ENCODE data around the gene GALNT7.
A peak's percentile ranks its signal among the peaks of the same experiment; 100 is the strongest.

The GALNT7 gene

DNA sequence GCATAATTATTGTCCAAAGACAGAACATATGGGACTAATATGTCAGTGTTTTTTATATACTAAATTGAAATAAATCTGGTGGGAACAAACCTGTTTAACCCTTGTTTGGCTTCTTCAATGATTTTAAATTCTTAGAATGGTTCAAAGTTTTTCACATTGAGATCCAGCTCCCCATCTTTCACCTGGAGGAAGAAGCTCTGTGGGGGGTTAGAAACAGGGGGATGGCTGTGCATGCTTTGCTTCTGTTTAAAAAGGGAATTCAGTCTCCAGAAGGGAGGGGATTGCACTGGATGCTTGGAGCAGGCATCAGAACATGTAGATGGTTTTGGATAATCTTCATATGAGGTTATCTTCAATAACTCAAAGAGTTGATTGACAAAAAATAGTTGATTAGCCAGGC, 72.1 kb downstream of the GALNT7 start:
- no peak for DNase-seq

GRCh38 chr4:173242466-173243250, 74.0 kb downstream of the GALNT7 start:
- DNase-seq = peak; percentile 33

- DNase-seq = peak; percentile 81
These were observed 74.7 kb downstream of the GALNT7 start for GRCh38 chr4:173243321-173243720.

DNA sequence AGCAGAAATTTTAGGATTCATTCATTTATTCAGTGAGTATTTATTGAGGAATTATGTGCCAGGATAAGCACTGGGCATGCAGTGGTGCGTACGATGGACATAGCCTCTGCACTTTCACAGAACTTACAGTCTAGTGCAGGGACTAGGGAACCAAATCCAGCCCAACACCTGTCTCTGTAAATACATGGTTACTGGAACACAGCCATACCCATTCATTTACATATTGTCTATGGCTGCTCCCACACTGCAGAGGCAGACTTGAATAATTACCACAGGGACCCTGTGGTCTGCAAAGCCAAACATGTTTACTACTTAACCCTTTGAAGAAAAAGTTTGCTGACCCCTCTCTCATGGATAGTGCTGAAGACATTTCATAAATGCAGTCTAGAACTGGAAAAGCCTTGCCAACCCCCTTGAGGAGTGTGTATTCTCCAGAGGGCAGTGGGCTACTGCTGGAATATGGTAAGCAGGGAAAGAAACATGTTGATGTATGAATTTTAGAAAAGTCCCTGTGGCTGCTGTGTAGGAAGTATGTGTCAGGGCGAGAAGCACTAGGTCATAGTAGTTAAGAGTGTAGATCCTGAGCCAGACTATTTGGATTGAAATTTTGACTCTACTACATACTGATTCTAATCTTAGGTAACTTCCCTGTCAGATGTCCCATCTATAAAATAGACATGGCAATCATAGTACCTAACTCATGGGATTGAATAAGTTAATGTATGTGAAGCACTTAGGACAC, 75.5 kb downstream of the GALNT7 start:
- peak; percentile 51 for DNase-seq

DNA sequence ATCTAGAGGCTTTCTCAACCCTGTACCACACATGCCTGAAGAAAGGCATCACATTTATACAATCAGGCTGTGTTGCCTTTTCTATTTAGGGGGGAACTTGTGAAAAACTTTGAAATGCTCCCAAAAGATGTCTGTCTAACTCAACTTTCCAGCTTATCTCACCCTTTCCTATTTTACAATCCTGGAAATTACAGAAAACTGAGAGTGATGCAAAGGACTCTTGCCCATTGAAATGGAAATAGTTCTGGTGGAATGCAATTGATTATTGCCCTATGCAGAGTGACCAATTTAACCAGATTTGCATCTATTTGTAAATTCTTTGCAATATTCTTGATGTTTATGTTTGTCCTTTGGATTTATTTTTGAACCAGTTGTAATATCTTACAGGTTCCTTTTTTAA, 77.3 kb downstream of the GALNT7 start:
- DNase-seq = no peak

GRCh38 chr4:173246719-173247118, 78.1 kb downstream of the GALNT7 start:
- DNase-seq = no peak

GRCh38 chr4:173247321-173247720, 78.7 kb downstream of the GALNT7 start:
- no peak for DNase-seq

- DNase-seq = no peak
These were observed 80.1 kb downstream of the GALNT7 start for GRCh38 chr4:173248690-173249089.

DNA sequence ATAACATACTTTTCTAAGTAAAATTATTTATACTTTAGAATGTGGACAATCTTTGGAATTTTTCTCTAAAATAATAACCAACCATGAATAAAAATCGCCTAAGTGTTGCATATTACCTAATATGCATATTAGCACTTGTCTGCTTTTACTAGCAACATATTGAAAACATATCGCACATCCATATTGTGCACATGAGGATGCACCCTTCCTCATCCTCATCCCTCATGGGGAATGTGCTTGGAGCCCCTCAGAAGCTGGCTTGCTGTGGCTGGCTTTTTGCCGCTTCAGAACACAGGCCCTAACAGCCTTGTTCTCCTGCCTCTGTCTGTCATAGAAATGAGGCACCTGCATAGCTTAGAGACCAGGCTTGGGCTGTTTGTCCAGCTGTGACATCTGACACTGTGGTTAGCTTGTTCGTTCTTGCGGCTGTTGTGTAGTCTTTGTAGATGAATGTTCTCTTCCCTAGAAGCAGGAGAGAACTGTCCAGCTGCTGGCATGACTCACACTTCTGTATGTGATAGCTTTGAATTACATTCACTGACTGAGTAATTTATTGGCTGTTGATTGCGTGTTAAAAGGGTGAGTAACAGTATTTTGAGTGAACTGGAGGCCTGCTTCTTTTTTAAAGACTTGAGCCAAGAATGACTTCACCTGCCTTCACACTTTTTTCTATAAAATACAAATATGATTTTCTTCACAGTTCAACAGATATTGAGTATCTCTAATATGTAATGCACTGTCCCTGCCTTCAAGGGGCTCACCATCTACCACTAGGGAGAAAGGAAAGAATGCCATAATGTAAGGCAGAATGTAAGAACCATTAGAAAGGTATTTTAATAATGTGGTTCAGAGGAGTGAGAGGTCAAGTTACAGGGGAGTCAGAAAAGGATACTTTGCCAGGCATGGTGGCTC, 83.7 kb downstream of the GALNT7 start:
- peak; percentile 98 for DNase-seq

DNA sequence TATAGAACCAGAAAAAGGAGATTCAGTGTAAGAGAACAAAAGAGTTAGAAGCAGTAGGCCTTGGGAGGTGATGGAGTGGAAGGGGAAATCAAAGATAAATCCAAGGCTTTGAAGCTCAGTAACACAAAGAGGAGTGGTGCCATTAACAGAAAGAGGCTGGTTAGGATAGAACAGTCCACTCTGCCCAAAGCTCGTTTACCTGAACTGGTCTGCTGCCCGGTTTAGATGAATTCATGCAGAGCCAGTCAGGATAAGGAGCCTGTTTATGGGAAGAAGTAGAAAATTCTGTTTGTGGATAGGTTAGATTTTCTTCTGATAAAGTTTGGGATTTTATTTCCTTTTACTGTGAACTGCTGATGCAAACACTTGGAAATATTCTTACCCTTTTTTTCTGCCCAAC, 85.0 kb downstream of the GALNT7 start:
- no peak for DNase-seq

DNA sequence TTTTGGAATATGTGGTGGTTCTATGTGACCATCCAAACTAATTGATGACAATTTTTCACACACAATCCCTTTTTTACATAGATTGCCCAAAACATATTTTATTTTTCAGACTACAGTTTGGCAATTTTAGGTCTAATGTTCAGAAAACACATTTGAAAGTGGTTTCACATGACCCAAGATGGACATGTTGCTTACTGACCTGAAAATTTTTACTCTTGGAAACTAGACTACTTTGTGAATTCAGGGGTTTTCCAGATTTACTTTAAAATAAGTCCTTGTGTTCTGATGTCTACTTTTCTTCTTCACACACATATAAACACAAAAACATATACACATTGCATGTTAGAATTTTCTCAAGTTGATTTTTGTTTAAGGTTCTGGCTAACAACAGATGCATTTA, 86.0 kb downstream of the GALNT7 start:
- DNase-seq = no peak

GRCh38 chr4:173256825-173257224, 88.2 kb downstream of the GALNT7 start:
- no peak for DNase-seq

DNA sequence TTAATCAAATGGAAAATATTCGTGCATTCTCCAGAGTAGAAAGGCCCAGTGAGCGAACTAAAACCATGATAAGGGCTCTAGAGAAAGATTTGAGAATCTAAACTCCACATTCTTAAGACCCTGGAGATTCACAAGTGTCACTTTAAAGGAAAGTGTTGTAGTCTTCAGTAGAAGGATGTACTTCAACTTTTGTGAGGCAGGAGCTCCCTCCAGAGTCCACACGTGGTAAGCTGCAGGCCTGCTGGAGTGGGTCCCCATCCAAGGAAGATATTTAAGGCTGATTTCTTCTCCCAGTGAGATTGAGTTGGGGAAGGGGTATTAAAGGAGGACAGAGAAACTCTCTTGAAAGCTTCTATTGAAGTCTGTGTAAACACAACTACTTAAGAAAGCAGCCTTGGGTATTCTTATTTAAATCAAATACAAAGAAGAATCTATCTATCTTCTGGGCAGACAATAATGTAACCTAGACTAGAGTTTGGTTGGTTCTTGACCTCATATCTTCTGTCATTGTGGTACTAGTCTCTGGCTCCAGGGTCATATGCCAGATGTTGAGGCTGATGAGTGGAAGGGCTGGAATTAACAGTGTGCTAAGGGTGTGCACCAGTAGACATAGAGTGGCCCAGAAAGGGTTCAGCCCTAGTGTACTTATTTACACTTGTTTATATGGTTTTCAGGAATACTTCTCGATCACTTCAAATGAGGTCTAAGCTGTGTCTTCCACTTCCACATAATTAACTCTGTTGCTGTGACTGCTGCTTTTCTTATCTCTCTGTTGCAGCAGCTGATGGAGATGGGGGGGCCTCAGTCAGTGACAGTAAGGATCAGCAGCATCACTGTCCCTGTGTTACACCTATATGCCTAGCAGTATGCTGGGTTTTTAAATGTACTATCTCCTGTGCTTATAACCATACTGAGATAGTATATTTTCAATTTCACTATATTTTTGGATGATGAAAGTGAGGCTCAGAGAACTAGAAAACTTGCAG, 89.4 kb downstream of the GALNT7 start:
- peak; percentile 75 for DNase-seq

GRCh38 chr4:173258866-173259265, 90.3 kb downstream of the GALNT7 start:
- no peak for DNase-seq

GRCh38 chr4:173259310-173259709, 90.7 kb downstream of the GALNT7 start:
- no peak for DNase-seq

DNA sequence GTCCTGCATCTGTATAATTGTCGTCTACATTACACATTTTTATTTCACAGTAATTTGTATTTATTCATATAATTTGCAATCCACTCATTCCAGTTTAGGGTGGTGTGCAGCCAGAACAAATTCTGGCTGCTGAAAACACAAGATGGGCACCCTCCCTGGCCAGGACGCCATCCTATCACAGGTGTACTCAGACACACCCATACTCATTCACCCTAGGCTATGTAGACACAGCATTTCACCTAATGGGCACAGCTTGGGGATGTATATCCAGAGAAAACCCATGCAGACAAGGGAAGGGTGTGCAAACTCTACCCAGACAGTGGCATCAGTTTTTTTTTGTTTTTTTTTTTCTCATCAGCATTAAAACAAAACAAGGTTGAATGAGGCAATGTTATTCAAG, 92.4 kb downstream of the GALNT7 start:
- DNase-seq = no peak

DNA sequence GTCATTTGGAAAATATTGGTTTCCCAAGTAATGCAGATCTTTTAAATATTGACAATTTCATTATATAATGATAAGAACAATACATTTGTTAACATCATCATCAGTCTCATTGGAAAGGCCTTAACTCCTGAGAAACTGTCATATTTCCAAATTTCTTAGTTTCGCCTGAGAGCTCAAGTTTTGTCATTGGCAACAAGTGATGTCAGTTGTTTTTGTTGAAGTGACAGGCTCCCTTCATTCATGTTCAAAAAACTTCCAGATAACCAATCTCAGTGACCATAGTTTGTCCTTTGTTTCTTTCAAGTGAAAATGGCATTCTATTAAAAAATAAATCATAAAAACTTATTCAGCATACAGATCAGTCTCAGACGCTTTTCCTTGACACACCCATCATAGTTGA, 93.8 kb downstream of the GALNT7 start:
- no peak for DNase-seq

DNA sequence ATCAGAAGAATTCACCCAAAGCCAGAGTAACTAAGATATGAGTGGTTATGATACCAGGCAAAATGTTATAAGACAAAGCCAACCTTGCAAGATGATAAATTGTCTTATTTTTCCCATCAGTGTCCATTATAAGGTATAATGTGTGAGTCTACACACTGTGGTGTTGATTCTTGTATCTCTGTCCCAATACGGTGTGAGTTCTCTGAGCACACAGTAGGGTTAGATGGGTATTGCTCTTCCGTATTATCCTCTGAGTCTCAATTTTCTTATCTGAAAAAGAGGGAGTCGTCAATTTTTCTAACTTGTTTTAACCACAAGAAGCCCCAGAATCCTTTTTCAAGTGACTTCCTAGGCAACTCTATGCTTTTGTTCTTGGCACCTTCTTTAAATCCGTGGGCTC, 95.6 kb downstream of the GALNT7 start:
- no peak for DNase-seq

DNA sequence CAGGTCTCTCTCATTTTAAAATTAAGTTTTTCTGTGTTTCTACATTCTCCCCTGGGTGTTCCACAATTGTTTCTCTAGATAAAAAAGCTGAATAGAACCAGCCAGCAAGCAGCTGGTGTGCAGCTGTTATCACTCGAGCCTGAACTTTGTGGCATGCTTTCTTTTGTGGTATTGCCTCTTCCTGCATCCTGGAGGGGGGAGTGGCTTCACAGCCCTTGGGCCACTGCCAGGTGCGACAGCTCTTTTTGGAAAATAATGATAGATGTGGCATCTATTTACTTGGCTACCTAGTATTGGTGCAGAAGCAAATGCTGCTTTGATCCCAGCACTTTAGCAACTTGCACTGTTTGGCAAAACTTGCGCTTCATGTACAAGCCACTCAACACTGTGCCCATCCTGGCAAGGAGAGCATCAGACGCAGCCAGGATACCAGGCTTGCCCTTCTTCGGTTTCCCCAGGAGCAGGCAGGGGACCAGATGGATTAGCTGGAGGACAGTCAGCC, 96.1 kb downstream of the GALNT7 start:
- peak; percentile 81 for DNase-seq

DNA sequence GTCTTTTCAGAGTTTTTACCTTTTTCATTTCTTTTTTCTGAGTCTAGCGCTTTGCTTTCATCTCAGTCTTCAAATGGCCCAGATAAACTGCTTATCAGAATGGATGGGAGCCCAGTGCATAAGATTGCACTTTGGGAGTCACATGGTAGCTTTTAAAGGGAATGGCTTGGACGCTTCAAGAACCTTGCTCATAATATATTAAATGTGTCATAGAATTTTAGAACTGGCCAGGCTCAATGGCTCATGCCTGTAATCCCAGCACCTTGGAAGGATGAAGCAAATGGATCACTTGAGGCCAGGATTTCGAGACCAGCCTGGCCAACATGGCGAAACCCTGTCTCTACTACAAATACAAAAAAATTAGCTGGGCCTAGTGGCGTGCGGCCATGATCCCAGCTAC, 97.1 kb downstream of the GALNT7 start:
- DNase-seq = no peak

- no peak for DNase-seq
These were observed 99.1 kb downstream of the GALNT7 start for GRCh38 chr4:173267711-173268110.

DNA sequence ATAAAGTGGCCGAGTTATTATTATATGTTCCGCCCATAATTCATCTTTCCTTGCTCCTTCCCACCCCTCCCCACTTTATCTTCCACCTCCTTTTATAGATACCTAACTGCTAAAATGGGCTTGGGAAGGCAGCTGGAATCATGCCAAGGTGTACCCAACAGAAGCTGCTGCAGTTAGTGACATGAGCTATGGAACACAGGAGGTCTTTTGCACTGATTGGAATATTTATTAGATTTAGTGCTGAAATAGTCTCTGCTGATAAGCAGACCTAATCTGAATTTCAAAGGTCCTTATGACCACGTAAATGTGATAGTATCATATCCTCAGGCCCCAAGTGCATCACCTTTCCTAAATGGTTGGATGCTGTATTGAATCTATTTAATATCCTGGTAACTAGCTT, 100.7 kb downstream of the GALNT7 start:
- DNase-seq = no peak

All from DMS53 (cell line).